ENCODE data around the gene MSL1. TPM values are rescaled to one million over a fixed set of nuclear protein-coding genes. Genes with fewer than 3 reads are reported as not detected.

Gene MSL1
- total RNA-seq, 1 donor from 2014 or later: 95.8 TPM

DNA sequence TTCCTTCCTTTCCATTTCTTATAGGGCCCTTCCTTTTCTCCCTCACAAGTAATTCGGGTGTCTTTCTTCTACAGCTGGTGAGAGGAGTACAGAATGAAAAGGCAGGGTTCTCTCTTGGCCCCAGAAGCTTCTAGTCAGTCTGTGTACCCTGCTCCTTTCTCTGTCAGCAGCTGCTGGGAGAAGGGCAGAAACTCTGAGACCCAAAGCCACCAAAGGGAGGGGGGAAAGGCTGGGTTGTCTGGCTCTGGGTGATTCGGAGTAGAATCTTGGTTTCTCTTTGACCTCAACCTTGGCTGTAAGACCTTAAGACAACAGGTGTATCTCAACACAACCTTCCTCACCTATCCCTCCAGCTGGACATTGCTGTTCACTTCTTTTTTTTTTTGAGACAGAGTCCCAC is 18.1 kb upstream of the MSL1 start:
- Mint-ChIP-seq H3K4me1 (ENCODE audit: low read depth) (peaks cover 69% of the 10 kb centered on the region), H3K4me3 (ENCODE audit: low read depth) (no peak overlapping the region), H3K9me3 (no peaks in the 10 kb centered on the region), H3K27ac (no peak overlapping the region), H3K36me3 (ENCODE audit: low read depth) (peaks cover 2% of the 10 kb centered on the region), H3K27me3 (ENCODE audit: low read depth) (peaks cover 2% of the 10 kb centered on the region)
- no peak for DNase-seq (ENCODE audit: low spot score)
- intact Hi-C loops (cut with micrococcal nuclease): loop anchor here (10.0 kb wide), 1 partner anchor 181 kb away; the partner anchor contains the start of gene CDC6

DNA sequence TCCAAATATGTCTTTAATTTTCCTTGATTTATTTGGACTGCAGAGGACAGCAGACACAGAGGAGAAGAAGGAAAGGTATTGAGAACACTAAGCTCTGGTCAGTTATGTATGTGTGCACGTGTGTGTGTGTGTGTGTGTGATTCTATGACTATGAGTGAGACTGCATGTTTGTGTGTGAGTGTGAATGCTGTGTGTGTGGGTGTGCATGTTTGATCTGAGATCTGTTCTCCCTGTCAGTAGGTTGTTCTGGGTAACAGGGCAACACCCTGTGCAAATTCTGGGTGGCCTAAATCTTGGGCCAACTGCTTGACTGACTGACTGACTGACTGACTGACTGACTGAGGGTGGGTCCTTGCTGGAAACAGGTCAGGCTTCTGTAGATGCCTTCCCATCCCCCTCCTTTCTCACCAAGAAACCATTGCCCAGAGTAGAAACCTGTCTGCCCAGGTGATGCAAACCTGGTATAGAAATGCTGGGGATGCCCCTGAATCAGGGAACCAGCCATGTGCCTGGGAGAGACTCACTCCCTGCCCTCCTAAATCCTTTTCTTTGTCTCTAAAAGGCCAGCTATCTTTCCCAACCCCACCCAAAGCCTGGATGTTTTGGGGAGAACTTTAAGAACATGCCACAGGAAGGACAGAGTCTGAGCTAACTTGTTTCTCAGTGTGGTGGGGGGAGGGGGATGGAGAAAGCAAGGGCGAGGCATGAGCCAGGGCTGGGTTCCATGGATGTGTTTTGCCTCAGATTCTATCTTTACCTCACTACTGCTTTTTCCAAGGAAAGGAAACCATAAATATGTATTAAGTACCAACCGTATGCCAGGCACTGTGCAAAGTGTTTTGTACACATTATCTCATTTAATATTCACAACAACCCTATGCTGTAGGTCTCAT is 16.9 kb upstream of the MSL1 start:
- intact Hi-C loops (cut with micrococcal nuclease): loop anchor here (10.0 kb wide), 1 partner anchor 180 kb away; the partner anchor contains the start of gene CDC6
- peaks cover 68% of the 10 kb centered on the region for H3K4me1 Mint-ChIP-seq (ENCODE audit: low read depth)
- H3K9me3 Mint-ChIP-seq: no peaks in the 10 kb centered on the region
- H3K27me3 Mint-ChIP-seq (ENCODE audit: low read depth): peaks cover 2% of the 10 kb centered on the region
- H3K27ac Mint-ChIP-seq: no peak overlapping the region
- no peak overlapping the region for H3K4me3 Mint-ChIP-seq (ENCODE audit: low read depth)
- H3K36me3 Mint-ChIP-seq (ENCODE audit: low read depth): no peaks in the 10 kb centered on the region
- DNase-seq (ENCODE audit: low spot score): no peak

DNA sequence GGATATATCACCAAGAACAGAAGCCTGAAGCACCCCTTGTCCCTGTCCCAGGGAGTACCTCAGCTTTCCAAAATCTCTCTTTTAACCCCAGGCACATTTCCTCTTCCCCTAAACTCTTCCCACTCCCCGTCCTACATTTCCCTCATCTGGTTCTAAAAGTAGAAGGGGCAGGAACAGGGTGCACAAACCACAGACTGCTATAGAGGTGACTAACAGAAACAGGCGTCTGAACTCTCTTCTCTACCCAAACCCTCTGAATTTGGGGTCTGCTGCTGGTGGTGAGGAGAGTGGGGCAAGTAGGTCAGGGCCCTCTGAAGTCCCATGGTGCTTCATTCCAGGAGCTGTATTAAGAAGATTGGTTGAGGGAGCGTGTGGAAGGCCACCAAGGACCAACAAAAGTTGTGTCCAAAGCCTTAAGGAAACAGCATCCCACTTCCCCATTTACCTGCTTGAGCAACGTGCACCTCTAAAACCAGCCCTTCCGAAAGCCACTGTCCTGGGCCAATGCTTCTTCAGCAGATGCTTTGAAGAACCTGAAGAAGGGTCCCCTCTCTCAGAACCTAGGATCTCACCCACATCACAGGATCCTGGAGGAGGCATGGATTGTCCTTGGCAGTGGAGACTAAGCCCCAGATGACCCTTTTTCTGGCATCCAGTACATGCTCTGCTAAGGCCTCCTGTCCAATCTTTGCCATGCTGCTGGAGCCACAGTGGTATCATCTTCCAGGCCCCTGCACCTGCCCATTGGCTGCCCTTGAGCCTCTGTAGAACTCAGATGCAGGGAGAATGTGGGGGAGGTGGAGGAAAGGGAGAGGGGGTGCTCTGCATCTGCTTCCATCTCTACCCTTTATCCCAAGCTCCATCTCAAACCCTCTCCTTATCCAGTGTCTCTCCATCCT is 15.7 kb upstream of the MSL1 start:
- no peak for DNase-seq (ENCODE audit: low spot score)
- intact Hi-C loops (cut with micrococcal nuclease): loop anchor here (10.0 kb wide), 1 partner anchor 179 kb away; the partner anchor contains the start of gene CDC6
- Mint-ChIP-seq H3K27ac (no peak overlapping the region), H3K27me3 (ENCODE audit: low read depth) (peaks cover 2% of the 10 kb centered on the region), H3K4me1 (ENCODE audit: low read depth) (peaks cover 66% of the 10 kb centered on the region), H3K36me3 (ENCODE audit: low read depth) (no peaks in the 10 kb centered on the region), H3K4me3 (ENCODE audit: low read depth) (no peak overlapping the region), H3K9me3 (no peaks in the 10 kb centered on the region)

DNA sequence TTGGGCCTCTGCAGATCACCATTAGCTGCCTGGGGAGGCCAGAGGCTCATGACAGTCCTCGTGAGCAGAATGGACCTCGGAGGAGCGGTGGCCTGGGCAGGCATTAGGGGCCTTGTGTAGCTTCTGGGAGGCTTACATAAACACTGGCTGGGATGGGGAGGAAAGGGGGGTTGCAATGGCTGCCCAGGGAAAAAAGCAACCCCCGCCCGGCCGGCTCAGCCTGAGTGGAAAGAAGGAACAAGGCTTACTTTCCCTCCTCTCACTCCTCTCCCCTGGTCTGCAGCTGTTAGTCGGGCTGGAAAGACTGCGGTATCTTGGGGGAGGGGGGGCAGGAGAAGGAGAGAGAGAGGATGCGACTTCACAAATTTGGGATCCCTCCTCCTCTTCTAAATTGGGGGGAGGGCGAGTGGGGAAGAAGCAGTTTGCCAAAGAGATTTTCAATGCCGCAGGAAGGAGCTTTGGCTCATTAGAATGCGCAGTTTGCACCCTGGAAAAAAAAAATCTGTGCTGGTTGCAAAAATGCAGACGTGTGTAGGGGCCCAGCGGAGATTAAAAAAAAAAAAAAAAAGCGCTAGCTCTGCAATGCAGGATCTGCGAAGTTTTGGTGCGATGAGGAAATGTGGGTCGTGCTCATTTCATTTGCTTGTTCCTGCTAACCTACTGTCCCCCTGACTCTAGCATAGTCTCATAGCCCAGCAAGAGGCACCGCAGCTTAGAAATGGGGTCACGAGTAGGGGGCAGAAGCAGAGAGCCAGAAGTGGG is 14.8 kb upstream of the MSL1 start:
- intact Hi-C loops (cut with micrococcal nuclease): loop anchor here (10.0 kb wide), 1 partner anchor 178 kb away; the partner anchor contains the start of gene CDC6
- H3K36me3 Mint-ChIP-seq (ENCODE audit: low read depth): no peaks in the 10 kb centered on the region
- peaks cover 2% of the 10 kb centered on the region for H3K27me3 Mint-ChIP-seq (ENCODE audit: low read depth)
- peaks cover 71% of the 10 kb centered on the region for H3K4me1 Mint-ChIP-seq (ENCODE audit: low read depth)
- H3K27ac Mint-ChIP-seq: no peak overlapping the region
- DNase-seq (ENCODE audit: low spot score): no peak
- no peaks in the 10 kb centered on the region for H3K9me3 Mint-ChIP-seq
- no peak overlapping the region for H3K4me3 Mint-ChIP-seq (ENCODE audit: low read depth)

DNA sequence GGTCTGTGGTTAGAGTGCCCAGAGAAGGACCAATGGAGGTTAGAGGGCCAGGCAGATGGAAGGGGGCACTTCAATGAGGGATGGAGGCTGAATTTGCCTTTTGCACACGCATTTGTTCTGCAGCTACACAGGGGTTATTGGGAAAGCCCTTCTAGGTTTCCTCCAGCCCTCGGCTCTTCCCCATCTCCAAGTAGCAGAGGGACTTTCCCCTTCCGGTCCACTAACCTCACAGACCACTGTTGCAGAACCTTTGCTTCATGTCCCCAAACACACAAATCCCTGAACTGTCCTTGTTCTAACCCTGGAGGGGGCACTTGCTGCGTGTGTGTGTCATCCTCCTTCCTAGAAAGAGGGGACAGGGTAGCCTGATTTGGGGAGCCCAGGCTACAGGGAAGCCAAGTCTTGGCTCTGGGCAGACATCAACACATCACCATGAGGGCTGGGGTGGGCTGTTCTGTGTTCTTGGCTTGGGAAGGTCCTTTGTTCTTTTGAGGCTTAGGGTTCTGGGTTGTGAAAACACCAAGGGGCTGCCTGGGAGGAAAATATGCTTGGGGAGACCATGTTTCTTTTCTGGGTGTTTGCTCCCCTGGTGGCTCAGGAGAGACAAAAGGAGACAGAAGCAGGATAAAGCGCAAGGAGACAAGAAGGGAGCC is 14.1 kb upstream of the MSL1 start:
- peak overlapping the region; percentile 75 for H3K27ac Mint-ChIP-seq
- intact Hi-C loops (cut with micrococcal nuclease): loop anchor here (2.0 to 10.0 kb wide), 2 partner anchors 45 to 177 kb away; partner anchors contain the start of genes CDC6 and THRA
- no peak overlapping the region for H3K4me3 Mint-ChIP-seq (ENCODE audit: low read depth)
- H3K27me3 Mint-ChIP-seq (ENCODE audit: low read depth): peaks cover 2% of the 10 kb centered on the region
- H3K4me1 Mint-ChIP-seq (ENCODE audit: low read depth): peaks cover 78% of the 10 kb centered on the region
- DNase-seq (ENCODE audit: low spot score): no peak
- H3K9me3 Mint-ChIP-seq: no peaks in the 10 kb centered on the region
- H3K36me3 Mint-ChIP-seq (ENCODE audit: low read depth): no peaks in the 10 kb centered on the region

DNA sequence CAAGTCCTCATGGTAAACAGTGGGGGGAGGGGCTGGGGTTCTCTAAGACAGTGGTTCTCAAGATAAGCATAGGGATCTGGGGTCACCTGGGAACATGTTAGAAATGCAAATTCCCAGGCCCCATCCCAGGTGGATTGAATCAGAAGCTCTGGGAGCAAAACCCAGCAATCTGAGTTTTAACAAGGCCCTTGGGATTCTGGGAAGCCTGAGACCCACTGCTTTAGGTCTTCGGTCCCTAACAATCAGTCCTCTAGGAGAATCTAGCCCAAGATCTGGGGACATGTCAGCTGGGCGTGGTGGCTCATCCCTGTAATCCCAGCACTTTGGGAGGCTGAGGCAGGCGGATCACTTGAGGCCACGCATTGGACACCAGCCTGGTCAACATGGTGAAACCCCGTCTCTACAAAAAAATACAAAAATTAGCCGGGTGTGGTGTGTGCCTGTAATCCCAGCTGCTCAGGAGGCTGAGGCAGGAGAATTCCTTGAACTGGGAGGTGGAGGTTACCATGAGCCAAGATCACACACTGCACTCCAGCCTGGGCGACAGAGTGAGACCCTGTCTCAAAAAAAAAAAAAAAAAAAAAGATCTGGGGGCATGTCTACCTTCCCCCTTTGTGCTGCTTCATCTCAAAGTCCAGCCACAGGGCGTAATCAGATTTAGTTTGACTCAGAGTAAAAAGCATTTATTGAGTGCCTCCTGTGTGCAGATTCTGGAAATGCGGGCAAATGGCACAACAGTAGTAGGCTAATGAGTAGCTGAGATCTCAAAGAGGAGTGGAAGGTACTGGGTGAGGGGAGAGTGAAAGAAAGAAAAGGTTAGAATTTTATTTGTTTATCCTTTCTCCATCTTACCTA is 12.6 kb upstream of the MSL1 start:
- no peaks in the 10 kb centered on the region for H3K36me3 Mint-ChIP-seq (ENCODE audit: low read depth)
- DNase-seq (ENCODE audit: low spot score): no peak
- intact Hi-C loops (cut with micrococcal nuclease): loop anchor here (1.0 to 10.0 kb wide), 3 partner anchors 31 to 176 kb away; partner anchors contain the start of genes CASC3, CDC6 and THRA
- H3K27me3 Mint-ChIP-seq (ENCODE audit: low read depth): peaks cover 2% of the 10 kb centered on the region
- H3K9me3 Mint-ChIP-seq: no peaks in the 10 kb centered on the region
- peaks cover 75% of the 10 kb centered on the region for H3K4me1 Mint-ChIP-seq (ENCODE audit: low read depth)
- no peak overlapping the region for H3K4me3 Mint-ChIP-seq (ENCODE audit: low read depth)
- no peak overlapping the region for H3K27ac Mint-ChIP-seq

DNA sequence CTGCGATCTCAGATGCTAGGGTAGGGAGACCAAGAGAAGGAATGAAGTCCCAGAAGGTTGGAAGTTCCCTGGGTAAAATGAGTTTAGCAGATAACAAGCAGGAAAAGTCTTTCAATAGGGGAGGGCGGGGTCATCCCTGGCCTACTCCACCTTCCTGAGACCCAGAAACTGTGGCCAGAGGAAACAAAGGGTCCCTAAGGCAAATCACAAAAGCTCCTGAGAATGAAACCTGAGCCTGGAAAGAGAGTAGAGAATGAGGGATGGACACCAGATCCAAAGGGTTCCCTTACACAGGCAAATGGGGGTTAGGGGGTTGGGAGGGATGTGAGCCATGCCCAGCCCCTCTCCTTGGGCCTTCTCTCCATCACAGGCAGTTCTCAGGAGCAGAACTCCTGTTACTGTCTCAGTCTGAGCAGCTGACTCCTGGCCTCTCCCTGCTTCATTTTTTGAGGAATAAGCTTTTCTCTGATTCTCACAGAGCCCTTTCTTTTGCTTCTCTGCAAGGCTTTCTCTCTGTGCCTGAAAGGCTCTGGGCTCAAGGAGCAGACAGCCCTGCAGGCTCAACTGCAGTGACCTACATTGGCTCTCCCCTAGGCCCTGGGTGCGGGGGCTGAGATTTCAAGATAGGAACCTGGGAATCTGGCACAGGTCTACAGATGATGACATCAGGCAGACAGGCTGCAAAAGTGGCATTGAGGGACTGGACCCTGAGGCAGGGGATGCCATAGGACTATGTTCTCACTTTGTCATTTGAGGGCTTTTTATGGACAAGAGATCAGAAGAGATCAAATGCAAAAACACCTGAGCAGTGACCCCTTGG is 11.5 kb upstream of the MSL1 start:
- Mint-ChIP-seq H3K9me3 (no peaks in the 10 kb centered on the region), H3K27ac (no peak overlapping the region), H3K36me3 (ENCODE audit: low read depth) (no peaks in the 10 kb centered on the region), H3K4me3 (ENCODE audit: low read depth) (no peak overlapping the region), H3K27me3 (ENCODE audit: low read depth) (peaks cover 2% of the 10 kb centered on the region), H3K4me1 (ENCODE audit: low read depth) (peaks cover 64% of the 10 kb centered on the region)
- no peak for DNase-seq (ENCODE audit: low spot score)
- intact Hi-C loops (cut with micrococcal nuclease): loop anchor here (5.0 kb wide), 1 partner anchor 98 kb away; no protein-coding TSS in a partner anchor

DNA sequence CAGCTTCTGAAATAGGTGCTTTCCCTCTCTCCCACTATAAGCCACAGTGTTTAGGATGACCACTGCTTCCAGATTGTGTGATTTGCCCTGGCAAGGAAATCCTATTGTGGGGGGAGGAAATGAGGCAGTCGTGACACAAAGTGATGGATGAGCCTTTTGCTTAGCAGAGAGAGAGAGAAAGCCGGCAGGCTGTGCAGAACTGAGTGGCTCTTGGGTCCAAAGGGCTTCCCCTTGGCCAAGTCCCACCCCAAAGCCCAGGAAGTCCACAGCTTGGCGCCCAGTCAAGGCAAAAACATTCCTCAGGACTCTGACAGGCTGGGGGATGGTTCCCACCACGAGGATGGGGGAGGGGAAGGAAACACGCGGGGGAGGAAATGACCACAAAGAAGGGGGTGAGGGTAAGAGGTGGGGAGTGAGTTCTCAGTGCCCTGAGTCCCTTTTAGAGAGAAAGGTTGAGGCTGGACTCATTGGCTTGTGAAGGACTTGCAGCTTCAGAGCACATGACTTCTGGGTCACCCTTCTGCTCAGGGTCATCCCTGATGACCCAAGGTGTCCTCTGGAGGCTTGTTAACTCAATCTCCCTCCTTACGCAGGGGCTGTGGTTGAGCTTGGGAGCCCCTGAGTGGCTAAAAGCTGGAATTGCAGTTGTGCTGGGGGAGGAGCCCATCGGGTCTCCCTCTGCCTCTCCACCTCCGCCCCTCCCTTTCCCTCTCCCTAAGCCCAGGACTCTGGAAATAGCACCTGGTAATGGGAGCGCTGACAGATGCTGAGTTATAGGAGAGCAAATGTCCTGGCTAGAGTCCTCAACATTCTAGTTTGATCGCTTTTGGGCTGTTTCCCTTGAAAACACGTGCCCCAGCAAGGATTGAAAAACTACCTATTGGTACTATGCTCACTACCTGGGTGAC is 10.3 kb upstream of the MSL1 start:
- no peaks in the 10 kb centered on the region for H3K9me3 Mint-ChIP-seq
- H3K4me3 Mint-ChIP-seq (ENCODE audit: low read depth): peak overlapping the region; percentile 49
- intact Hi-C loops (cut with micrococcal nuclease): loop anchor here (1.0 to 5.0 kb wide), 2 partner anchors 15 to 99 kb away; no protein-coding TSS in a partner anchor
- H3K27ac Mint-ChIP-seq: peak overlapping the region; percentile 77
- H3K36me3 Mint-ChIP-seq (ENCODE audit: low read depth): no peaks in the 10 kb centered on the region
- peak; percentile 64 for DNase-seq (ENCODE audit: low spot score)
- H3K4me1 Mint-ChIP-seq (ENCODE audit: low read depth): peaks cover 54% of the 10 kb centered on the region
- peaks cover 2% of the 10 kb centered on the region for H3K27me3 Mint-ChIP-seq (ENCODE audit: low read depth)

DNA sequence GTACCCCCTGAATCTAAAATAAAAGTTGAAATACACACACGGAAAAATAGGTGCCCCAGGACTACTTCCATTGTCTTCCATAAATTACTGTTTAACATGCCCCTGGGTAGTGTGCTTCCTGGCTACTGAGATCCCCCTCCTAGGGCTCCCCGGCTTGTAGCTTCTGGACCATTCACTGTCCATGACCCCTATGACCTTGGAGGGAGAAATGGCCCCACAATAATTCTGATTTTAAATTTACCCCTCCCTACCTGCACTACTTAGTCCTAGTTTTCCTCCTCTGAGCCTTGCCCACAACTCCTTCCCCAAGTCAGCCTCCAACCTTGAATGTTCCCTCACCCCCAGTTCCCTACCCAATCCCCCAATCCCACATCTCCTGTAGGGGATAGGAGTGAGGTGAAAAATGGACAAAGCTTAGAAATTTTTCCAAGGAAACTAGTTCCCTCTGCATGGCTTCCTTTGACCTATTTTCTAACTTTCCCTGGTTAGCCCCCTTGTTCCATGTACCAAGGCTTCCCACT is 9.5 kb upstream of the MSL1 start:
- no peak for DNase-seq (ENCODE audit: low spot score)
- intact Hi-C loops (cut with micrococcal nuclease): loop anchor here (5.0 kb wide), 1 partner anchor 100 kb away; no protein-coding TSS in a partner anchor
- H3K9me3 Mint-ChIP-seq: no peaks in the 10 kb centered on the region
- H3K4me3 Mint-ChIP-seq (ENCODE audit: low read depth): no peak overlapping the region
- H3K4me1 Mint-ChIP-seq (ENCODE audit: low read depth): peaks cover 49% of the 10 kb centered on the region
- peak overlapping the region; percentile 77 for H3K27ac Mint-ChIP-seq
- no peaks in the 10 kb centered on the region for H3K27me3 Mint-ChIP-seq (ENCODE audit: low read depth)
- H3K36me3 Mint-ChIP-seq (ENCODE audit: low read depth): no peaks in the 10 kb centered on the region

Data from activated T-helper 2 cell treated with anti-CD3 and anti-CD28 coated beads, Interferon-gamma antibody, Interleukin-2, Interleukin-4, amounts not matched to agents 10 μg/mL and 5 μg/mL and 100 μg/mL, durations not matched to agents 14 hours and 24 hours and 36 hours (primary cell).